SHP77 treated with DMSO at 0.1 percent for 48 hours (cell line): Measurements from ENCODE around the gene GATA5.

Source experiments
- DNase-seq: peaks from one replicate; lab custom pipeline; 2025; lab: John Stamatoyannopoulos, UW

GATA5 gene, protein sequence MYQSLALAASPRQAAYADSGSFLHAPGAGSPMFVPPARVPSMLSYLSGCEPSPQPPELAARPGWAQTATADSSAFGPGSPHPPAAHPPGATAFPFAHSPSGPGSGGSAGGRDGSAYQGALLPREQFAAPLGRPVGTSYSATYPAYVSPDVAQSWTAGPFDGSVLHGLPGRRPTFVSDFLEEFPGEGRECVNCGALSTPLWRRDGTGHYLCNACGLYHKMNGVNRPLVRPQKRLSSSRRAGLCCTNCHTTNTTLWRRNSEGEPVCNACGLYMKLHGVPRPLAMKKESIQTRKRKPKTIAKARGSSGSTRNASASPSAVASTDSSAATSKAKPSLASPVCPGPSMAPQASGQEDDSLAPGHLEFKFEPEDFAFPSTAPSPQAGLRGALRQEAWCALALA

GRCh38 chr20:62475772-62476055 lies at the start of gene GATA5:
GATA5 (minus strand) TSS chr20:62475995; CDS start chr20:62475521, 474 bp downstream.
- DNase-seq, result no peak

- no peak for DNase-seq
Measured at GRCh38 chr20:62525014-62525413, 49.2 kb upstream of the GATA5 start.

DNA sequence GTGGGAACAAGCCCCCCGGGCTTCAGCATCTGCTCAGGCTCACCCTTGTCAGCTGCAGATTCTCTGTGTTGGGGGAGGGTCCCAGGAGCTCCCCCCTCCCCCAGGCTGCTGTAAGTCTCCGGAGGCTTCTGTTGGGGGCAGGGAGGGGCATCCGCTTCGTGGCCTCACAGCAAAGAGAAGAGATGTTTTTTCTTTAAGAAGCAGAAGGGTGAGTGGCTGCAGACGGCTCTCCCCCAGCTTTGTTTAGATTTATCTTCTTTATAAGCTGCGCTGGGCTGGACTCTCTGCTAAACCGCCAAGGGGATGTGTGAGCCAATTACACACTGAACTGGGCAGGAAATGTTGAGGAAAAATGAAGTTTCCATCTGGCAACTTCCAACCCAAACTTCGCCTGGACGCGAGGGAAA lies 48.7 kb upstream of the GATA5 start:
- no peak for DNase-seq

DNA sequence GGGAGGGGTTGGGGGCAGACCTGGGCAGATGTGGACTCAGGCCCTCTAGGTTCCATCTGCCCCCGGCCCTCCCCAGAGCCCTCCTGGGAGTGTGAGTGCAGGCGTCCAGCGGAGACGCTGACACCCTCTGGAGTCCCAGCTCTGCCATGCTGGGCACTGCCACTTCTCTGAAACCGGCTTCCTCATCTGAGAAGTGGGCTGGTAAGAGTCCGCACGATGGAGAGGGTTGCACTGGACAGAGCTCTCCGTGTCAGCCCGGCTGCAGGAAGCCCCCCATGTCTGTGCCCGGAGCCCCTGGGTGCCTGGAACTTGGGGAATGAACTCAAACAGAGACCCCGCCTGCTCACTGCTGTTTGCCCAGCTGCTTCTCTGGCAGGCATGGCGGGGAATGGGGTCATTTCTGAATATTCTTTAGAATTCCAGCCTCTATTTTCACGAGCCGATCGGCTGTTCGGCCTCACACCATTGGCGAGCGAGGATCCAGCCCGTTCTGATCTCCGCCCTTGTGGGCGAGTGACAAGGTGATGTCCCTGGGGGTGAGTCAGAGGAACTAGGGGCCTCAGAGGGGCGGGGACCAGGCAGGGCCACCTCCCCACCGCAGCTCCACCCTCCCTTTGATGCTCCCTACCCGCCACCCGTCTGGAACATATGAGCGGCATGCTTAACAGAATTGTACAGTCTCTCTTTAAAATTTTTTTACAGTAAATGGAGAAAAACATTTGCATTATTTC lies 47.8 kb upstream of the GATA5 start:
- no peak for DNase-seq

DNA sequence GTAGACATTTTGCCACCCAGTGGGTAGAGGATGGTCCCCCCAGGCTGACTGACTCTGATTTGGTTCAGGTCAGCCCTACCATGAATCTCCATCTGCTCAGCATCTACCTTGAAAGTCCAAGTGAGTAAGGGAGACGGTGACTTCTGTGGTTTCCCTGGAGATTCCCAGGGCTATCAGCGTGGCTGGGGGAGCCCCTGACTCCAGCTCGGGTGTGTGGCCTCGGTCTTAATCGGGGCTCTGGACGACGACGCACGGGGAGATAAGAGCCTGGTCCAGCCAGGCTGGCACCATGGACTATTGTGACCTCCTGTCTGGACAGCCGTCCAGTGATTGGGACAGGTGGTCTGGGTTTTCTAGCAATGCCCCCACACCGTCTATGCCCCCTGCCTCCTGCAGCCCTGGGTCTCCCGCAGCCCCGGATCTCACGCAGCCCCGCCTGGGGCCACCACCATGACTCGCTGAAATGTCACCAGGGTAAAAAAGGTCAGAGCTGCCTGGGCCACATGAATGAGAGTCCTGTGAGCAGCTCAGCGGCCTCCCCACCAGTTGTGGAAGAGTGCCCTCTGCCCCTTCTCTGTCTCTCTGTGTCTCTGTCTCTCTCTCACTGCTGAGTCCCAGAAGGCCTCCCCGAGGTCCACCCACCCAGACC lies 47.1 kb upstream of the GATA5 start:
- DNase-seq, result no peak

DNA sequence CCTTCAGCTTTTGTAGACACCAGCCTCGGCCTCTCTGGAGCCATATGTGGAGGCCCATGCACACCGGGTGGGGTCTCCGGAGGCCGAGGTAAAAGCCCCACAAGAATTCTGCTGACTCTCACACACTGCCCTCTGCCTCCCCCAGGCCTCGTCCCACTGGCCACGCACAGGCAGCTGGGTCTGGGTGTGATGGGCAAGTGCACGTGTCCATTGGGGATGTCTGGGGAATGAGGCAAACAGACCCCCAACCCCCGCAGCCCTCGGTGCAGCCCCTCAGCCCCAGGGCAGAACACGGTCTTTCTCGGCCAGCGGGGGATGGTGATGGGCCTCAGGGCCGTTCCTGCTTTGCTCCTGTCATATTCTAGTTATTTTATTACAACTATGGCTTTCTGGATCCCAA lies 44.0 kb upstream of the GATA5 start:
- no peak for DNase-seq

DNA sequence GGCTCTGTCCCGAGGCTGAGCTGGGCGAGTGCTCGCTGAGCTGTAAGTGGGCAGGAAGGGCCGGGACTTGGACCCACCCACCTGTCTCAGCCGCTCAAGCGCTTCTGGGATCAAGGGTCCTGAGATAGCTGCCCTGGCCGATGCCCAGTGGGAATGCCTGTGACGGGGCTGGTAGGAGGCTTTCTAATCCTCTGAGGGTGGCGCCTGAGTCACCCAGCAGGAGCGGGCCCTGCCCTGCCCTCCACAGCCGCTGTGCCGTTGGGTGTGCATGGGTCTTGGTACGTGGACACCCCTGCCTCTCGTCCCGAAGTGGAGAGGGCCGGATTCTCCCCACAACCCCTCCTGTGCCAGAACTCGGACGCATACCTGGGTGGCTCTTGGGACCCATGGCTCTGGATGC lies 43.1 kb upstream of the GATA5 start:
- no peak for DNase-seq

DNA sequence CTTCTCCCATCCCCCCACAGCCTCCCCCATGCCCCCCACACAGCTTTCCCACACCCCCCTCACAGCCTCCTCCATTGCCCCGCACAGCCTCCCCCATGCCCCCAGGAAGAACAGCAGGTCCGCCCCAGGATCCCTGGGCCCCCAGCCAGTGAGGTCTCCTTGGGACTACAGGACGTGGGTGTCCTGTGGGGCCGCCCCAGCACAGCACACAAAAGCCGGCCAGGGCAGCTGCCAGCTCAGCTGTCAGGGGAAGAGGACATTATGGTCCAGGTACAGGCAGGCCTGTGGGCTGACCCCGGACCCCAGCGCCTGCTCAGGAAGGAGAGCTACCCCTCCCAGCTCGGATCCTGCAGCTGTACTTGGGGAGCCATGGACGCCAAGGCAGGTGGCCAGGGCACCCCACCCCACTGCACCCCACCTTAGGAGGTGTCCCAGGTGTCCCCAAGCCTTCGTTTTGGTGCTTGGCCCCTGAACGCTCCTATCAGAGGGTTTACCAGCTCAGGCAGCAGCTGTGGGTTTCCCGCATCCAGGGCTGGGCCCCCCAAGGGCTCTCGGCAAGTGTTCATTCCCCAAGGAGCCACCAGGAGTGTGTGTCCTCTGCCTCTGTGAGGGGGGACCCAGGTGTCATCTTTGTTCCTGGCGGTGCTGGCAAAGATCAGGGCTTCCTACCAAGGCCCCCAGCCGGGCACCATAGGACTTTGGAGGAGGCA lies 42.3 kb upstream of the GATA5 start:
- DNase-seq, result no peak

GRCh38 chr20:62517168-62517567 lies 41.4 kb upstream of the GATA5 start:
- no peak for DNase-seq

- DNase-seq, result peak; percentile 40
Measured at GRCh38 chr20:62516338-62516737, 40.5 kb upstream of the GATA5 start.

DNA sequence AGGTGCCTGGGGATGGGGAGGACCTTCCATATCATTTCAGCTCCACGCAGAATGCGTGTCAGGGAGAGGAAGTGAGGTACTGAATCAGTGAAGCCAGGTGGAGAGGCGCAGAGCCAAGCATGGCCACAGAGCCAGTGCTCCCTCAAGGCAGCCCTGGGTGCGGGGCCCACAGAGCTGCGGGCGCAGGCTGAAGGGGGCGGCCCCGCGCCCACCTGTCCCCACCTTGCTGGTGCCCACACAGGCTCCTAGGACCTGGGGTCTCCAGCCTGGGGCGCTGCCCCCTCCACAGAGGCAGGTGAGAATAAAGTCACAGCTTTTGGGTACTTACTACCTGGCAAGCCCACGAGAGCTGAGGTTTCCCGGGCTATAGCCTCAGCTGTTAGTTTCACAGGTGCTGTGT lies 40.0 kb upstream of the GATA5 start:
- no peak for DNase-seq

- DNase-seq, result no peak
Measured at GRCh38 chr20:62515280-62515679, 39.5 kb upstream of the GATA5 start.

GRCh38 chr20:62513991-62514390 lies 38.2 kb upstream of the GATA5 start:
- no peak for DNase-seq

DNA sequence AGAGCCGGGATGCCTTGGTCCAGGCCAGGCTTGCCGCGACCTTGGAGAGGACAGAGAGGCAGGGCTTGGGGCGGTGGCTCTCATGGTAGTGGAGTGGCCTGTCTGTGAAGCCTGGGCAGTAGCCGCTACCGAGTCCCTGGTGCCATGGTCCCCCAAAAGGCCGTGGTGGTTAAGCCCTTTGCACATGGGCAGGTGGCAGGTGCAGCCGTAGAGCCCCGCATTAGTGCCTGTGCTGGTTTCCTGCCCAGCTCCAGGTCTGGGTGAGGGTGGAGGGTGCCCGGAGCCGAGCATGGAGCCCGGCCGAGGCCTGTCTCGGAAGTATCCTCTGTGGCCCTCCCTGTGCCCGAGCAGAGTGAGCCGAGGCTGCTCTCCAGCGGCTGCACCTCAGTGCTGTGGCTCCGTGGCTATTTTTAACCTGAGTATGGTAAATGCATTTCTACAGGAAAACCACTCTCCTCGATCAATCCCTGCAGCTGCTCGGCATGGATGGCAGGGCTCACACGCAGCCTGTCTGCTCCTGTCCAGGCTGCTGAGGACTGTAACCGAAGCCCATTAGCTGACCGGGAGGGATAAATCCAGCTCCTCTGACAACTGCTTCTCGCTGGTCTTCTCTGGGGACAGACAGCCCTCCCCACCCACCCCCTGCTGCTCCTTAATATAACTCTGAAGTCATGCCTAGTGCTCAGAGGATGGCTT lies 36.3 kb upstream of the GATA5 start:
- DNase-seq, result peak; percentile 77

DNA sequence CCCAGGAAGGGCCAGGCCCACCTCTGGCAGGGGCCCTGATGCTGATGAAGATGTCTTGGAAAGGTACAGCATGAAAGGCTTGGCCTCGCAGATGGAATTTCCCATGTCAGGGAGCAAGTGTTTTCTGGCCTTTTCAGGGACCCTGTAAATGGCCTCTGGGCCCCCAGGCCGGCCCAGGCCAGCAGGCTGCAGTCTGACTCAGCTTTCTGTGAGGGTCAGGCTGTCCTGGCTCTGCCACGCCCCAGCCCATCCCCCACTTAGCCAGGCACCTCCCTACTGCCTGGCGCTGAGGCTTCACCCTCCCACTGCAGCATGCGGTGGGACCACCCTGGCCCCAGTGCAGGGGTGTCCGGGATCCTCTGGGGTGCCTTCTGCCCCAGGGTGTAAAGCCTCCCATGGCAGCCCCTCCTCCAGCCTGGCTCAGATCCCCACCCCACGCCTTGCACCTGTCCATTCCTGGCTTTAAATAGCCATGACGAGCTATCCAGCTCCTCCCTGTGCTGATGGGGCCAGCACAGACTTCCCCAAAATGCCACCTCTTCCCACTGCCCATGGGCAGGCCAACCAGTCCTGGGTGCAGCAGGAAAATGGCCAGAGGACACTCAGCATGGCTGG lies 35.6 kb upstream of the GATA5 start:
- DNase-seq, result peak; percentile 40

GRCh38 chr20:62508641-62509051 lies 32.9 kb upstream of the GATA5 start:
- DNase-seq, result no peak

DNA sequence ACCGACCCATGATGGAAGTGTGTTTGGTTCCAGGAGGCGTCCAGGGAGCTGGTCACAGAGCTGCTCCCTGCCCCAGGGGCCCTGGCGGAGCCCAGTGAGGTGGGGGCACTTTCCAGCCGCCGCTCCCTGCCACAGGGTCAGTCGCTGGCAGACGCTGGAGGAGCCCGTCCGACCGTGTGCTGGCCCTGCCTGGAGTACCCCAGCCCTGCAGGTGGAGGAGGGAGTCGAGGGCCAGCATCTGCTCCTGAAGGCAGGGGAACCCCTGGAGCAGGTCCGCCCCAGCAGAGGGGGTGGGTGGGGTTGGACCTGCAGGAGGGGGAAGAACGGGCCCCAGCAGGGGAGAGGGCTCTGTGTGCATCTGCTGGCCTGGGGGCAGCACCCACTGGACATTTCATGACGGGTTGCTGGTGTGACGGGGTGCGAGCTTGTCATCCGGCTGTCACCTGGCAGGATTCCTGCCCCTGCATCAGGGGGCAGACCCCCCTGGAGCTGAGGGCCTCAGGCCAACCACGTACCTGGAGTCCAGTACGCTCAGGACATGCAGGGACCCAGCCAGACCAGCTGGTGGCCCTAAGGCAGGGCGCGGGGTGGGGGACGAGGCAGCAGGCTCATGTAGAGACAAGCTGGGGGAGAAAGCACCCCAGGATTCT lies 32.3 kb upstream of the GATA5 start:
- DNase-seq, result no peak

DNA sequence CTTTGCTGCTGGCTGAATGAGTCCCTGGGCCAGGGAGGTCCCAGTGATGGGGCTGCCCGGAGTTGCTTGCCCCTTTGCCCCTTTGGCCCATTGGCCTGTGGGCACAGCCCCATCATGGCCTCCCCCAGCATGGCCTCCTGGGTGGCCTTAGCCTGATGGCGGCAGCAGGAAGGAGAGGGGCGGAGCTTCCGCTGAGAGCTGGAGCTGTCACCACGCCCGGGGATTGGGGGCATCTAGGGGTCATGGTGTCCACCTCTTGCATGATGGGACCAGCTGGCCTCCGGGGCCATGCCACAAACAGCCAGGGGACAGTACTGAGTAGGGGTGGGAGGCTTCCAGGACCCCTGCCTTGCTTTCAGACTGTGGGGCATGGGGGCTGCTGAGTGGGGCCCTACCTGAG lies 31.5 kb upstream of the GATA5 start:
- DNase-seq, result no peak

DNA sequence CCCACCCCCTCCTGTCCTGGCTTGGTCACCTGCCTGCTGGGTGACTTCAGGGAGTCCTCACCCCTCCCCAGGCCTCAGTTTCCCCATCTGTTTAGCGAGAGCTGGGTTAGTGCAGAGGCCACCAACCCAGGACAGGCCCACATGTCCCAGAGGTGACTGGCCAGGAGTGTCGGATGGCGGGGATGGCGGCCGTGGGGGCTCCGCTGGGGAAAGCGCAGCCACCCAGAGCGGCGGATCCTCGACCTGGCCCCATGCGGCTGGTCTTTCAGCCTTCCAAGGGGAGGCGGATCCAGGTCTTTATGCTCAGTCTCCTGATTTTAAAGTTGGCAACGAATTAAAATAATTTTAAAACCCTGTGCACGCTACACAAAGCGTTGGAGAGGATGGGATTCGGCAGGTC lies 31.0 kb upstream of the GATA5 start:
- no peak for DNase-seq

DNA sequence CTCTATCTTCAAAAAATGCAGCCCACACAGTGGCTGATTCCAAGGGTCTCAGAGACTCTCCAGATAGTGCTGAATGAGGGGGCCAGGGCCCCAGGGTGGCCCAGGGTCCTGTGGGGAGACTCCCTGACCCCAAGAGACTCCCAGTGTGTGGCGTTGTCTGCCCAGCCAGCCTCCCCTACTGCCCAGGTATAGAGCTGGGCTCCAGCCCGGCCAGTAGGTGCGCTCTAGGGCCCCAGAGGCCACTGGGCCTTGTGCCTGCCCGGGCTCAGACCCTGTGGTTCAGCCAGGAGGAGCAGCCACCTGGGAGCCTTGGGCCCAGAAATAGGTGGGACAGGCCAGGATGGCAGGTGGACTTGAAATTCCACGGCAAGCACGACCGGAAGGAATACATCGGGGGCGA lies 30.3 kb upstream of the GATA5 start:
- no peak for DNase-seq
